HG02852 (cell line): ENCODE results near the gene ATP2A1.
"Not testable (repeated sequence)": the region's sequence is repeated elsewhere in the genome, so short reads cannot be mapped to it uniquely, and the experiment has no call there.

Source experiments
- ATAC-seq: cut with Tn5 transposase; IDR thresholded peaks from one replicate; pipeline ENCODE4 v1.9.1; 2021; ENCODE audit warnings: mild to moderate bottlenecking, moderate library complexity; ENCODE audit not compliant: unreplicated experiment

Gene ATP2A1

GRCh38 chr16:28858421-28858820 lies 19.9 kb upstream of the ATP2A1 start:
- no peak for ATAC-seq

- no peak for ATAC-seq
These were observed 19.0 kb upstream of the ATP2A1 start for GRCh38 chr16:28859326-28859725.

- no peak for ATAC-seq
These were observed 14.1 kb upstream of the ATP2A1 start for GRCh38 chr16:28863929-28864793.

- ATAC-seq, result no peak
These were observed 13.1 kb upstream of the ATP2A1 start for GRCh38 chr16:28865001-28865688.

- no peak for ATAC-seq
These were observed 12.4 kb upstream of the ATP2A1 start for GRCh38 chr16:28865722-28866453.

GRCh38 chr16:28866454-28866804 lies 11.9 kb upstream of the ATP2A1 start:
- no peak for ATAC-seq

- no peak for ATAC-seq
These were observed 11.0 kb upstream of the ATP2A1 start for GRCh38 chr16:28867241-28867640.

- not testable (repeated sequence) for ATAC-seq
These were observed 10.6 kb upstream of the ATP2A1 start for GRCh38 chr16:28867646-28868045.

- ATAC-seq, result no peak
These were observed 9.1 kb upstream of the ATP2A1 start for GRCh38 chr16:28869201-28869600.

GRCh38 chr16:28872952-28873351 lies 5.3 kb upstream of the ATP2A1 start:
- ATAC-seq, result no peak

- ATAC-seq, result no peak
These were observed 4.6 kb upstream of the ATP2A1 start for GRCh38 chr16:28873543-28874201.

GRCh38 chr16:28874406-28874805 lies 3.9 kb upstream of the ATP2A1 start:
- ATAC-seq, result no peak

GRCh38 chr16:28875134-28876018 lies 2.9 kb upstream of the ATP2A1 start:
- no peak for ATAC-seq

- ATAC-seq, result no peak
These were observed 2.1 kb upstream of the ATP2A1 start for GRCh38 chr16:28876019-28876659.

- no peak for ATAC-seq
These were observed 1.2 kb upstream of the ATP2A1 start for GRCh38 chr16:28876973-28877654.

- no peak for ATAC-seq
These were observed 660 bp upstream of the ATP2A1 start for GRCh38 chr16:28877655-28878000.

- ATAC-seq, result peak; percentile 29
These were observed 1.1 kb downstream of the ATP2A1 start for GRCh38 chr16:28879261-28879840.

GRCh38 chr16:28879841-28880588 lies 1.7 kb downstream of the ATP2A1 start:
- peak; percentile 92 for ATAC-seq
